ENCODE results near the gene EGF.

Gene EGF

DNA sequence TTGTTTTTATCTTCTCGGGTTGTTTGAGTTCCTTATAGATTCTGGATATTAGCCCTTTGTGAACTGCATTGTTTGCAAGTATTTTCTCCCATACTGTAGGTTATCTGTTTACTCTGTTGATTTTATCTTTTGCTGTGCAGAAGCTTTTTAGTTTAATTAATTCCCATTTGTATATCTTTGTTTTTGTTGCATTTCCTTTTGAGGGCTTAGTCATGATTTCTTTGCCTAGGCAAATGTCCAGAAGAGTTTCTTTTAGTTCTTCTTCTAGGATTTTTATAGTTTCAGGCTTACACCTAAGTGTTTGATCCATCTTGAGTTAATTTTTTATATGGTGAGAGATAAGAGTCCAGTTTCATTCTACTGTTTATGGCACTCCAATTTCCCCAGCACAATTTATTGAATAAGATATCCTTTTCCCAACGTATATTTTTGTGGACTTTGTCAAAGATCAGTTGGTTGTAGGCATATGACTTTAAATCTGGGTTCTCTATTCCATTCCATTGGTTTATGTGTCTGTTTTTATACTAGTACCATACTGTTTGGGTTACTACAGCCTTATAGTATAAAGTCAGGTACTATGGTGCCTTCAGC, 54.3 kb downstream of the EGF start:
- in situ Hi-C loops (cut with HindIII; ENCODE audit: low sequenced_read_pairs) = no loop called here
- no peak for DNase-seq (ENCODE audit: low read depth)
- TF ChIP-seq, protein P1, sequence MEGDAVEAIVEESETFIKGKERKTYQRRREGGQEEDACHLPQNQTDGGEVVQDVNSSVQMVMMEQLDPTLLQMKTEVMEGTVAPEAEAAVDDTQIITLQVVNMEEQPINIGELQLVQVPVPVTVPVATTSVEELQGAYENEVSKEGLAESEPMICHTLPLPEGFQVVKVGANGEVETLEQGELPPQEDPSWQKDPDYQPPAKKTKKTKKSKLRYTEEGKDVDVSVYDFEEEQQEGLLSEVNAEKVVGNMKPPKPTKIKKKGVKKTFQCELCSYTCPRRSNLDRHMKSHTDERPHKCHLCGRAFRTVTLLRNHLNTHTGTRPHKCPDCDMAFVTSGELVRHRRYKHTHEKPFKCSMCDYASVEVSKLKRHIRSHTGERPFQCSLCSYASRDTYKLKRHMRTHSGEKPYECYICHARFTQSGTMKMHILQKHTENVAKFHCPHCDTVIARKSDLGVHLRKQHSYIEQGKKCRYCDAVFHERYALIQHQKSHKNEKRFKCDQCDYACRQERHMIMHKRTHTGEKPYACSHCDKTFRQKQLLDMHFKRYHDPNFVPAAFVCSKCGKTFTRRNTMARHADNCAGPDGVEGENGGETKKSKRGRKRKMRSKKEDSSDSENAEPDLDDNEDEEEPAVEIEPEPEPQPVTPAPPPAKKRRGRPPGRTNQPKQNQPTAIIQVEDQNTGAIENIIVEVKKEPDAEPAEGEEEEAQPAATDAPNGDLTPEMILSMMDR (IDR thresholded peaks at IDR 0.05; ENCODE audit: low read depth, low read length, missing control alignments) = no peak
- H3K4me3 ChIP-seq (ENCODE audit: low read depth, low read length) = no peak overlapping the region

DNA sequence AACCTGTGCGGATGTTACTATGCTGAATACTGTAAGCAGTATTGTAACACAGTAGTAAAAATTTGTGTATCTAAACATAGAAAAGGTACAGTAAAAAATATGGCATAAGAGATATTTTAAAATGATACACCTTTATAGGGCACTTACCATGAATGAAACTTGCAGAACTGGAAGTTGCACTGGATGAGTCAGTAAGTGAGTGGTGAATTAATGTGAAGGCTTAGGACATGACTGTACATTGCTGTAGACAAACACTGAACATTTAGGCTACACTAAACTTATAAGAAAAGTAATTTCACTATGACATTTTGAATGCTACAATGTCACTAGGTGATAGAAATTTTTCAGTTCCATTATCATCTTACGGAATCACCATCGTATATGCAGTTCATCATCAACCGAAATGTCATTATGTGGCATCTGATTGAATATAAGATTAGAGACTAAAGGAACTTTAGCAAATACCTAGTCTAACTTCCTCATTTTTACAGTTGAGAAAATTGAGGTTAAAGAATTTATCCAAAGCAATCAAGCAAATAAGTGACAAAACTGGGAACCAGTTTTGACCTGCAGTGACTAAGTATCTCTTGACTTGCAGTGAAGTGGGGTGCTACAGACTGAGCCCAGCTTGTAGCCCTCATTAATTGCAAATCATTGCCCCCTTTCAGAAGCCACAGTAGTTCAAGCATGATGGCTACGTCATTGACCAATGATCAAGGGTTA, 55.3 kb downstream of the EGF start:
- TF ChIP-seq, protein P1 (IDR thresholded peaks at IDR 0.05; ENCODE audit: low read depth, low read length, missing control alignments) = no peak
- in situ Hi-C loops (cut with HindIII; ENCODE audit: low sequenced_read_pairs) = no loop called here
- no peak overlapping the region for H3K4me3 ChIP-seq (ENCODE audit: low read depth, low read length)
- DNase-seq (ENCODE audit: low read depth) = peak; percentile 6

DNA sequence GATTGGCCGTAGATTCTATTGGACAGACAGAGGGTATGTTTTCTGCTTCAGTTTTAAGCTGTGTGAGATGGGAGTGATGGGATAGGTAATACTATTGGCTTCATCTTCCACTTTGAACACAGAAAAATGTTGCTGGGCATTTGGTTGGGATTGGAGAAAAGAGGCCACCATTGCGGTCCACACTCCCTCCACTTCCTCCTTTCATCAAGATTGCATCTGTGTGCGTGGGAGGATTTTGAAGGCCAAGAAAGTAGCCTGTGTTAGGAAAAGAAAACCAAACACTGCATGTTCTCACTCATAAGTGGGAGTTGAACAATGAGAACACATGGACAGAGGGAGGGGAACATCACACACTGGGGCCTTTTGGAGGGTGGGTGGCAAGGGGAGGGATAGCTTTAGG, 56.4 kb downstream of the EGF start:
- TF ChIP-seq, protein P1 (IDR thresholded peaks at IDR 0.05; ENCODE audit: low read depth, low read length, missing control alignments) = no peak
- no peak for DNase-seq (ENCODE audit: low read depth)
- in situ Hi-C loops (cut with HindIII; ENCODE audit: low sequenced_read_pairs) = no loop called here
- no peak overlapping the region for H3K4me3 ChIP-seq (ENCODE audit: low read depth, low read length)

DNA sequence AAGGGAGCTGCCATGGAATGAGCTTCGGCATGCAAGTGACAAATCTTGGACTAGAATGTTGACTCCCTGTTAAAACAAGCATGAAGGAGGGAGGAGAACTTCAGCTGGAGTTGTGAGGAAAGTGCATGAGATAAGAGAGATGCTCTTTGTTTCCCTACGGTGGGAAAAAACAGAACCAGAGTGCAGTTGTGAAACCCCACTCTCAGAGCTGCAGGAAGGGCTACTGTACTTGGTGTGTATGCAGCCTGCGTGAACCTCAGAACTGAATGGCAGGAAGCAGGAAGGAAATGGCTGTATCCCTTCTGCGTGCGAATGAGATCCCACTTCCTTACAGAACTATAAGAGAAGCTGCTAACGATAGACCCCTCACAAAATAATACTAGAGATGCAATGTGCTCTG, 57.2 kb downstream of the EGF start:
- in situ Hi-C loops (cut with HindIII; ENCODE audit: low sequenced_read_pairs) = no loop called here
- no peak overlapping the region for H3K4me3 ChIP-seq (ENCODE audit: low read depth, low read length)
- no peak for DNase-seq (ENCODE audit: low read depth)
- TF ChIP-seq, protein P1 (IDR thresholded peaks at IDR 0.05; ENCODE audit: low read depth, low read length, missing control alignments) = no peak

DNA sequence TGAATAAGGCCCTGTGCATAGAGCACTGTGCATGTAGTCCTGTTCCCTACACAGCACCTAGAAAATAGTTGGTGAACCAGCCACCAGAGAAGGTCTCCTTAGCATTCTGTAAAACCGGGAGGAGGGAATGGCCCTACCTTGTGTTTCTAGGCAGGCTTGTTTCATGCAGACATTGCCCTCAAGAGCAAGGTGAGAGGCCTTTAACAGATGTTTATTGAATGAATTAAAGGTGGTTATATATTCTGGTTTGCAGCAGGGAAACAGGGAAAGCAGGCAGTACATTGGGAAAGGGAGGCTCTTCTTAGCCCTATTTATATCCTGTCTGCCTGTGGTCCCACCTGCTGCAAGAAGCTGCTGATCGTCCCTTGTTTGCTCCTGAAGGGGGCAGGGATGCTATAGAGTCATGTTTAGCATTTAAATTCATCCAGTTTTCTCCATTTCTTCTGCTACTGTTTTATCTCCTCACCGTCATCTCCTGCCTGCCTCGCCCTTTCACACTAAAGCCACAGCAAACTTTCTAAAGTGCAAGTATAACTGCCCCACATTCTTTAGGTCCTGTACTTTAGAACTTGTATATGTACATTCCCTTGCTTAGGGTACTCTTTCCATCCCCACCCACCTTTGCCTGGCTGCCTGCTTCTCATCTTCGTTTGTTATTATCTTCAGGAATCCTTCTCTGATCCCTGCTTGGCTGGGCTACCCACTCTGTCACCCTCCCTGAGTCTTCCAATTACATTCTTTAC, 60.3 kb downstream of the EGF start:
- no peak for DNase-seq (ENCODE audit: low read depth)
- in situ Hi-C loops (cut with HindIII; ENCODE audit: low sequenced_read_pairs) = no loop called here
- H3K4me3 ChIP-seq (ENCODE audit: low read depth, low read length) = no peak overlapping the region
- TF ChIP-seq, protein P1 (IDR thresholded peaks at IDR 0.05; ENCODE audit: low read depth, low read length, missing control alignments) = no peak

DNA sequence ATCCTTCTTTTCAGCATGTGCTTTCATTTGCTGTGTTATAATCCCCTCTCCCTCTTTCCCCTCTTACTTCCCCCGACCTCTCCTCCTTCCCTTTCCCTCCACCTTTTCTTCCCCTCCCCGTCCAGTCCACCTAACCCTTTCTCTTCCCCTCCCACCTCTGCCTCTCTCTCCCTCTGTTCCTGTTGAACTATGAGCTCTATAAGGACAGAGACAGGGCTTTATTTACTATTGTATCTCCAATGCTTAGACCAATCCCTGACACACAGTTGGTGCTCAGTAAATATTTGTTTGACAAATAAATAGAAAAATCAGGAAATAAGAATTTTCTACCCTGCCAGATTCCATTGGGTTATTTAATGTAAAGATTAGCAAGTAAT, 60.8 kb downstream of the EGF start:
- DNase-seq (ENCODE audit: low read depth) = no peak
- no peak overlapping the region for H3K4me3 ChIP-seq (ENCODE audit: low read depth, low read length)
- TF ChIP-seq, protein P1 (IDR thresholded peaks at IDR 0.05; ENCODE audit: low read depth, low read length, missing control alignments) = no peak
- in situ Hi-C loops (cut with HindIII; ENCODE audit: low sequenced_read_pairs) = no loop called here
